HG03520 (cell line): ENCODE measurements around the gene LDHD.

ENCODE experiments used
- ATAC-seq: cut with Tn5 transposase; IDR thresholded peaks from one replicate; pipeline ENCODE4 v1.9.1; 2021; ENCODE audit warnings: mild to moderate bottlenecking, moderate library complexity; ENCODE audit not compliant: unreplicated experiment

LDHD gene

DNA sequence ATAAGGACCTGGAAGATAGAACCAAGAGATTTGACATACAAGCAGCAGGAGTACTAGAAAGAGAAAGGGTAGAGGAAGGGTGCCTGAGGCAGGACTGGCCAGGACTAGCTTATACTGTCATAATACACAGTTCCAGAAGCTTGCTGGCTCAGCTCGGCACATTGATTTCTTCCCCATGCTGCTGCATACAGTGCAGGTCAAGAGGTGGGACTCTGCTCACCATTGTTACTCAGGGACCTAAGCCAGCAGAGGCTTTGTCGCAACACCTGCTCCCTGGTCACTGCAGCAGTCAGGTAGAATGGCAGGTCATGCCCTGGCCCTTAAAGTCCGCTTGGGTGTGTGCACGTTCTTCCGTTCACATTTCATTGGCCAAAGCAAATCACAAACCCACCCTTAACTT is 32.8 kb downstream of the LDHD start:
- no peak for ATAC-seq

DNA sequence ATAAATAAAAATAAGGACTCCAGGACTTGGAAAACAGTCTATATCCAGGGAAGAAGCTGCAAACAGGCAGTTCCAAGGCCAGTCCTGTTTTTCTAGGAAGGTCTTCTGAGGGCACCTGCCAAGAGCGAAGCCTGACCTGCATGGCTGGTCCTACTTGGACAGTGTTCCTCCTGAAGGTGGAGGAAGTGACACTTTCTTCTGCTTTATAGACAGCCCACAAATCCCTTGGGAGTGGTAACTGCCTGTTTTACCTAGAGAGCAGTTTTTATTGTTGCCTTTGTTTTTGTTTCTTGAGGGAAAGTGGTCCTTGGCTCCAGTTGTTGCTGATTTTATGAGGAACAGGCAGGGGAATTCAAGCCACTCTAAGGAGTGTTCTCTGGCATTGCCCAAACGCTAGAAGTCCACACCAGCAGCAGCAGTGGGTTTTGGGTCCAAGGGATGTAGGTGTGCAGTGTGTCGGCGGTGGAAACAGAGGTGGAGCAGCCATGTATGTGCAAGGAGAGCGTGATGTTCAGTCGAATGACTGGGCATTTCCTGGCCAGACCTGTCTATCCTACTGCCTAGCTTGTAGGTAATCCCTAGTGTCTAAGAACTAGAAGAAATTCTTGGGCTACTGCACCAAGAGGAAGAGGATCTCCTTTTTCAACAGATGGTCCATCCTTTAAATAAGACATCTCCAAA is 35.3 kb downstream of the LDHD start:
- no peak for ATAC-seq

DNA sequence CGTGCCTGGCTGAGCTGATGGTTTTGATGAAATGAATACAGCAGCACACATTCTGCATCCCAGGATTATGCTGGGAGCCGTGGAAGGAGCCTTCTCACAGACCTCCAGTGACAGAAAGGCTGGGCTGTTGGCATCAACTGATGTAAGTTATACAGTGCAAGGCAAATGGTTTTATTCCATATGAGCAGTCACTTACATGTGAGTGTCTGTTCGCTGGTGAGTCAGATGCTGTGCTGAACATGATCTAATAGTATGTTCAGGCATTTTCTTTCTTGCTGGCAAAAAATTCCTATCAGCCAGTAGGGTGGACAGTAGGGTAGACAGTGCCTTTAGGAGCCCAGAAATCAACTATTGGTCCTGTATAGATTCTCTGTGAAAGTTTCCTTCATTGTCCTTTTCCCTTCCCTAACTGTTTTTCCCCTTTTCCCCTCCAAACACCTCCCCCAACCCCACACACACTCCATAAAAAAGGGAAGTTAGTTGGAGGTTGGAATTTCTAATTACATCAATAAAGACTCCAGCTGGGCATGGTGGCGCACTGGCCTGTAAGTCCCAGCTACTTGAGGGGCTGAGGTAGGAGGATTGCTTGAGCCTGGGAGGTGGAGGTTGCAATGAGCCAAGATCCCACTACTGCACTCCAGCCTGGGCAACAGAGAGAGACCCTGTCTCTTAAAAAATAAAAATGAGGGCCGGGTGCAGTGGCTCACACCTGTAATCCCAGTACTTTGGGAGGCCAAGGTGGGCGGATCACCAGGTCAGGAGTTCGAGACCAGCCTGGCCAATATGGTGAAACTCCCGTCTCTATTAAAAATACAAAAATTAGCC is 36.2 kb downstream of the LDHD start:
- no peak for ATAC-seq

DNA sequence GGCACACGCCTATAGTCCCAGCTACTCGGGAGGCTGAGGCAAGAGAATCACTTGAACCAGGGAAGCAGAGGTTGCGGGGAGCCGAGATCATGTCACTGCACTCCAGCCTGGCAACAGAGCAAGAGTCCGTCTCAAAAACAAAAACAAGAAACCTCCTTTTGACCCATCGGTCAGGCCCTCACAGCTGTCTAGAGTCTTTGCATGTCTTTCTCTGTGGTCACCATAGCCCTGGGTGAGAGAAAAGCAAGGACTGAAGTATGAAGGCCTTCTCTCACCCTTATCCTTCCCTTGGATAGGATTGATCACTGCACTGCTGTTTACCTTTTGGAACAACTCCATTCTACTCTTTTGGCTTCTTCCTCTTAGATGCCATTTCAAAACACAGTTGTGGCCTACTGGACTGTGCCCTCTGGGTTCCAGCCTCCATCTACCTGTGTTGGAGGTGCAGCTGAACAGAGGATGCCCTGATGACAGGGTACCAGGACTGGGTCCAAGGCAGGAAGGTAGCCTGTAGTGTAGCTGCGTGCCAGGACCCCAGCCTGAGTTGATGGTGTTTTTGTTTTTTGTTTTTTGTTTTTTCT is 37.1 kb downstream of the LDHD start:
- no peak for ATAC-seq

DNA sequence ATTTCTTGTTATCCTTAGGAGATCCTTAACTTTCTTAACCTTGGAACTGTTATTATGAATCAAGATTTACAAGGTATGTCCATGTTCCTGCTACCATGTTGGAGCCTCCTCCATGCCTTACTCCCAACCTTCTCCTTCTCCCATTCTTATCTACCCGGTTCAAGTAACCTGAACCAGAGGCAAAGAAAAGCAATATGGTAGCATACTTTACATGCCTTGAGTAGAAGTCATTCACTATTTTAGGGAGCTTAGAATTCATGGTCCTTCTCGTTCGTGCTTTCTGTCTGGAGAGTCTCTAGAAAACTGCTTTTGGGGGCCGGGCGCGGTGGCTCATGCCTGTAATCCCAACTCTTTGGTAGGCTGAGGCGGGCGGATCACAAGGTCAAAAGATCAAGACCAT is 37.7 kb downstream of the LDHD start:
- no peak for ATAC-seq

DNA sequence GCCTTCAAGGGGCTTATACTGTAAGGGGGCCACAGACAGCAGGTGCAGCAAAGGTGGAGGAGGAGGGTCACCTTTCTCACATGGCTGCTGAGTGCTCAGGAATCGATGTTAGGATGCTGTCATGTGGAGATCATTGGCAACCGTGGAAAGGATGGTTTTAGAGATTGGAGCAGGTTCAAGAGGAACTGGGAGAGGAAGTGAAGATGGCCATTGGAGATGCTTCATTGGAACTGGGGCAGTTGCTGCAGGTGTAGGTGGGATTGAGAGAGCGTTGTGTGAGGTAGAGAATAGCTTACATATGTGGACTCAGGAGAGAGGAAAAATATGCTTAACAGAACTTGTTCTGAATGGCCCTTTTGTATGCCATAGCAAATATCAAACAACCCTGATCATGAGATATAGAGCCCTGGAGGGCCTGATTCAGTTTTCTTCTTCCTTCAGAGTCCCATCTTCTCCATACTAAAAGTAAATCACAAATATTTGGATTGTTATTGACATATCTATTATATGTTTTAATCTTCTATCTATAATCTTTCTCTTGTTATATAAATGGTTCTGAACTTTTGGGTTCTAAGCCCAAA is 40.8 kb downstream of the LDHD start:
- no peak for ATAC-seq

GRCh38 chr16:75074920-75075687 is 41.5 kb downstream of the LDHD start:
- ATAC-seq = peak; percentile 89

DNA sequence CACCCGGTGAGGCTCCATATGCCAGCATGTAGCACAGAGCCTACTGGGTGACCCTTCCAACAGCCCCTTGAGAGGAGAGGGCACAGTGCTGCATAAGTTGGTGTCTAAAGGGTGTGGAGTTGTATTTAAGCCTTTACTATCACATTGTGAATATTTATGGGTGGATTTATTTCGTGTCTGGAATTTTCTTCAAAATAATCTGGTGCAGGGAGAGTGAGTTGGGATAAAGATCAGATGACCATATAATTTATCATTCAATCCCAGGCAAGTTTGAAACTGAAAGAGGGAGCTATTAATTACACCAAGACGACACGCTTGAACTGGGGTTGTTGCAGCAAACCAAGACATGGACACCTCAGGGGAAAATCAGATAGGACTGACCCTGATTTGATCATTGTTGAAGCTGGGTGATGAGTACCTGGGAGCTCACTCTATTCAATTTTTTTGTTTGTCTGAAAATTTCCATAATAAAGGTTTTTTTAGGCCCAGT is 42.2 kb downstream of the LDHD start:
- ATAC-seq = no peak

DNA sequence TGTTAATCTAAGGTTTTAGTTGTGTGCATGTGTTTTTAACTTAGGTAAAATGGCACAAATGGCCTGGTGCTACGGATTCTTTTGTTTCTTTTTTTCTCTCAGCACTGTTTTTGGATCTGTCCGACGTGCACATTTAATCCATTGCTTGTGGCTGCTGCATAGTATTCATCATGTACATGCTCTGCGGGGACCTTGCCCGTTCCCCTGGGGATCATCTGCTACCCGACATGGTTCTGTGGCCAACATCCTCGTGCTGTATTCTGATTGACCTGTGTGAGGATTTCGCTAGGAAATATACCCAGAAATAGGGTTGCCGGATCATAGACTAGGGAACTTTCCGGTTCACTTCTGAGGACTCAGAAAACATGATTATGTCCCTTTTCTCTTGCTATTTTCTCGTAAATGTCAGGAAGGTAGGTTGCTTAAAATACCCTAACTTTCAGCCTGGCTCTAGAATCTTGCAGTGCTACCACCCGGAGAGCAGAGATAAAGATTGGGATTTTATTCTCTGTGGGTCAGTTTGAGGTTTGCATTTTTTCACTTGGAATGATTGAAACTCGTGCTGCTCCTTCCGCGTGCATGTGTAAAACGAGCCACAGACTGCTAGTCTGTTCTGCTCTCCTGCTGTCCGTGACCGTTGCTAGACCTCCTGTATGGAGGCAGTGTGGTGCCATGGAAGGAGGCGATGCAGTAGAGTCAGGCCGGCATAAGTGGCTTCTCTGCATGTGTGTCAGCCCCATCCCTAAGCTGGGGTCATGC is 42.9 kb downstream of the LDHD start:
- ATAC-seq = no peak

- no peak for ATAC-seq
Measured at GRCh38 chr16:75072239-75072947, 44.2 kb downstream of the LDHD start.

GRCh38 chr16:75071621-75072020 is 45.0 kb downstream of the LDHD start:
- no peak for ATAC-seq

GRCh38 chr16:75070012-75070841 is 46.4 kb downstream of the LDHD start:
- no peak for ATAC-seq

GRCh38 chr16:75068085-75069031 is 48.2 kb downstream of the LDHD start:
- ATAC-seq = no peak

DNA sequence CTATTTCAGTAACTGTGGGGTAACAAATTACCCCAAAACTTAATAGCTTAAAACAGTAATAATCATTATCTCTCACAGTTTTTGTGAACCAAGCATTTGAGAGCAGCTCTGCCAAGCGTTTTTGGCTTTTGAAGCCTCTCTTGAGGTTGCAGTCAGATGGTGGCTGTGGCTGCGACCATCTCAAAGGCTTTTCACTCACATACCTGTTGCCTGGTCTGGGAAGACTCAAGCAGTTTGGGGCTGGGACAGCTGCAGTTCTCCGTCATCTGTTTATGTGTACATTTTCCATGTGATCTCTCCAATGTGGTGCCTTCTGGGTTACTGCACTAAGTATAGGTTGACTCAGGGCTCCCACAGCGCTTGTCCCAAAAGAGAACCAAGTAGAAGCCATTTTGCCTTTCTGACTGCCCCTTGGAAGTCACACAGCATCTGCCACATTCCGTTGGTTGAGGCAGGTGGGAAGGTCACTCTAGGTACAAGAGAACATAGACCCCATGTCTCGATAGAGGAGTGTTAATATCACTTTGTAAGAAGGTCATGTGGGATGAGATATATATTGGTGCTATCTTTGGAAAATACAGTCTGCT is 49.6 kb downstream of the LDHD start:
- ATAC-seq = no peak

DNA sequence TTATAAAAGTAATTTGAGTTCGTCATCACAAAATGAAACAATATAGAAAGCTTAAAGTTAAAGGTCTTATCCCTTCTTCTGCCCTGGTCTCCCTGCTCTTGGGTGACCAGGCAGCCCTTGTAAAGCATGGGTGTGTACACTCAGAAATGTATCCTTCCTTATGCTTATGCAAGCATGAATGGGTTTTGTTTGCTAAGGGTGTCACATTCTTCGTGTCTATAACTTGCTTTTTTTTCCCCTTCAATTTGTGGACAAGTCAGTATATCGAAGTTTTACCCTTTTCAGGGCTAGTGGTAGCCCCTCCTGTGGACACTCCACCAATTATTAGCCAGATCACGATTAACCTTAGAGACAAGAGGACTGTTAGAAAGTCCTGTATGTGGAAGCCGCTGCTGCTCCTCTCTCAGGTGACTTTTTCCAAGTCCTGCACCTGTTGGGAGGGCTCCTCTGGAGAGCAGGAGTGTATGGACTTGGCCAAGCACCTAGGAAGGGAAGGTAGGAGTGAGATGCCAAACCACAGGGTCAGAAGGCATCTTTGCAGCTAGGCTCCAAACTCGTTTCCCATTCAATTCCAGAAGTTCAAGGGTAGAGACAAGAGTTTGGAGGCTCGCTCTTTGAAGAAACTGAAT is 50.9 kb downstream of the LDHD start:
- no peak for ATAC-seq

GRCh38 chr16:75065149-75065505 is 51.5 kb downstream of the LDHD start:
- no peak for ATAC-seq
